Measurements from ENCODE around the gene KLF1. TPM values are rescaled to one million over a fixed set of nuclear protein-coding genes. Genes with fewer than 3 reads are reported as not detected.
A peak's percentile ranks its signal among the peaks of the same experiment; 100 is the strongest.

KLF1 gene
- total and polyA plus RNA-seq, 10 of the 15 experiments (the other 5 are each of a cell fraction or from before 2014, with no cell fraction given), result 0.04 to 0.38 (median 0.08) TPM; not detected in 3

DNA sequence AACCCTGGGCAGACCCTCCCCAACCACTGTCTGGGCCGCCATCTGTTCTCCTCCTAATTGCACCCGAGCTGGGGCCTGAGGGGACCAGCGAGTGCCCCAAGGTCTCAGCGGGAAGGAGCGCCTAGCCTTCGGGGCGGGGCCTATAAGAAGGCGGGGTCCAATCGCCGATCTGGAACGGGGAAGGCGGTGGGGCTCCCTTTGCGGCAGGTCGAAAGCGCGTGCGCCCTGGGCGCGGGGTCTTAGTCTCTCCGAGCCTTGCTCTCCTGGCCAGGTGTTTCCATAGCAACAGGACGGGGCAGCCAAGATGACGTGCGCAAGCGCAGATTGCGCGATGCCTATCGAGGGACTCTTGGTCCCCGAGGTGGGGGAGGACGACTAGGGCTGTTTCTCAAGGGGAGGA lies 45.9 kb downstream of the KLF1 start (continued):
- TF ChIP-seq, protein P1, sequence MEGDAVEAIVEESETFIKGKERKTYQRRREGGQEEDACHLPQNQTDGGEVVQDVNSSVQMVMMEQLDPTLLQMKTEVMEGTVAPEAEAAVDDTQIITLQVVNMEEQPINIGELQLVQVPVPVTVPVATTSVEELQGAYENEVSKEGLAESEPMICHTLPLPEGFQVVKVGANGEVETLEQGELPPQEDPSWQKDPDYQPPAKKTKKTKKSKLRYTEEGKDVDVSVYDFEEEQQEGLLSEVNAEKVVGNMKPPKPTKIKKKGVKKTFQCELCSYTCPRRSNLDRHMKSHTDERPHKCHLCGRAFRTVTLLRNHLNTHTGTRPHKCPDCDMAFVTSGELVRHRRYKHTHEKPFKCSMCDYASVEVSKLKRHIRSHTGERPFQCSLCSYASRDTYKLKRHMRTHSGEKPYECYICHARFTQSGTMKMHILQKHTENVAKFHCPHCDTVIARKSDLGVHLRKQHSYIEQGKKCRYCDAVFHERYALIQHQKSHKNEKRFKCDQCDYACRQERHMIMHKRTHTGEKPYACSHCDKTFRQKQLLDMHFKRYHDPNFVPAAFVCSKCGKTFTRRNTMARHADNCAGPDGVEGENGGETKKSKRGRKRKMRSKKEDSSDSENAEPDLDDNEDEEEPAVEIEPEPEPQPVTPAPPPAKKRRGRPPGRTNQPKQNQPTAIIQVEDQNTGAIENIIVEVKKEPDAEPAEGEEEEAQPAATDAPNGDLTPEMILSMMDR (IDR thresholded peaks at IDR 0.05 in 2 of 3, conservative IDR thresholded peaks at IDR 0.05 in 1 of 3; ENCODE audit: control insufficient read depth in 2 of 3, extremely low read depth in 1 of 3, insufficient read depth in 1 of 3, low read depth in 3 of 3, low read length in 3 of 3), result no peak
- TF ChIP-seq NFXL1 (IDR thresholded peaks at IDR 0.05; ENCODE audit: borderline replicate concordance), result no peak

DNA sequence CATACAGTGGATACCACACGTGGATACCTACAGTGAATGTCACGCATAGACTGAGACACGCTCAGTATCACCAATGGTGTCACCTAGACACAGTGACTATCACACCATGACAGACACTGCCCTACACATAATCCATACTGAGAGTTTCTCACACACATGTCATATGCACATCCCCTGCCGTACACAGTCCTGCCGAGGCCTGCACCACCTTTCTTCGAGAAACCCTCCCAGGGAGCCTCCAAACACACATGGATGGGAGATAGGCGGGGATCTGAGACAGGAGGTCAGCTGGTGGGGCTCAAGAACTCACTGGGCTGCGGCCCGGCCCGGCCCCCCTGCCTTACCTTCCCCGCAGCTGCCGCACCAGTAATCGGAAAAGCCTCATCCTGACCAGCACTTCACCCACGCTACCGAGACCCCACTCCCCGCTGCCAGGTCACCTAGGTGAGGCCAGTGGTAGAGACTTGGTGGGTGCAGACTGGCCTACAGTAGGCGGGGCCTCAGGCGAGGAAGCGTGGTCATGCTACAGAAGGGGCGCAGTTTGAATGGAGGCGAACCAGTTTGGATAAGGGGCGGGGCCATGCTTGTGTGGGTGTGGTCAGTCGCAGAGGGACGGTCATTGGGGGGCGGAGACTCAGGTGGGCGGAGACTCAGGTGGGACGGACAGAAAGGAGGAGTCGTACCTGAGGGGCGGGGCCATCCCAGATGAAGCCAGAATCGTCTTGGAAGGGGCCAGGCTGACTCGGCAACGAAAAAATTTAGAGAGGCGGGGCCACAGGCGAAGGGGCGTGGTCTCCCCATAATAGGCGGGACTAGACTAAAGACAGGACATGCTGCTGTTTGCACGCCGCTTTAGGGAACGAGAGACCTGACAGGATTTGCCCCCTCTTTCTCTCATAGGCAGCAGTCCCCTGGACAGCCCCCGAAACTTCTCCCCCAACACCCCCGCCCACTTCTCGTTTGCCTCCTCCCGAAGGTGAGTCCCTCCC lies 46.6 kb downstream of the KLF1 start:
- intact Hi-C loops (cut with micrococcal nuclease; ENCODE audit: unreplicated experiment), result no loop called here
- ChIA-PET RAD21 (ENCODE audit: unreplicated experiment) (no interaction called here), SMC1A (ENCODE audit: uncharacterized antibody, unreplicated experiment) (no interaction called here), CTCF (no interaction called here), POLR2A (no interaction called here)
- H3K4me2 ChIP-seq (ENCODE audit: control insufficient read depth, insufficient read depth), result peak overlapping the region; percentile 15
- no peaks in the 10 kb centered on the region for H3K36me3 ChIP-seq (ENCODE audit: control insufficient read depth in 2 of 2, insufficient read depth in 2 of 2, low read length in 1 of 2)
- peaks cover 0 to 26% of the 10 kb centered on the region in 2 experiments for H3K27me3 ChIP-seq (replicated peaks in 1 of 2; ENCODE audit: control insufficient read depth in 2 of 2, insufficient read depth in 2 of 2, low read length in 1 of 2)
- no TSS peak for BruUV-seq (replicated peaks)
- peaks cover 7% of the 10 kb centered on the region; the same call in 1 of the 2 replicates for H3K4me1 ChIP-seq (ENCODE audit: control insufficient read depth, insufficient read depth, low read length)
- no peaks in the 10 kb centered on the region for H3K79me2 ChIP-seq (ENCODE audit: control insufficient read depth, insufficient read depth, low read length)
- peak overlapping the region; percentile 51; the same call in 1 of the 2 replicates for H3K4me3 ChIP-seq
- FAIRE-seq (peak; percentile 7), ATAC-seq (peak; percentile 65), DNase-seq (ENCODE audit: low read depth, low spot score) (no peak)
- 38% methylated on average over 43 of the region's 43 CpGs for WGBS (ENCODE audit: insufficient coverage, insufficient replicate concordance, low lambda C conversion rate, missing lambda C conversion rate)
- H3K9me3 ChIP-seq (replicated peaks; ENCODE audit: control insufficient read depth, insufficient read depth, low read length), result no peaks in the 10 kb centered on the region; the same call in 1 of the 3 replicates
- H3K27ac ChIP-seq (ENCODE audit: control insufficient read depth, insufficient read depth), result no peak overlapping the region
- no peak overlapping the region for H3K9ac ChIP-seq (ENCODE audit: control insufficient read depth, insufficient read depth, low read length)
- peak overlapping the region; percentile 25; the same call in 1 of the 2 replicates for H2AFZ ChIP-seq (ENCODE audit: control insufficient read depth, low read depth, low read length)
- in situ Hi-C loops (cut with MboI), result no loop called here
- no peak for TF ChIP-seq BHLHE40 (IDR thresholded peaks at IDR 0.05; ENCODE audit: borderline replicate concordance in 1 of 2, low read depth in 2 of 2, low read length in 1 of 2)
- no peak for TF ChIP-seq NBN (IDR thresholded peaks at IDR 0.05)
- no peak for TF ChIP-seq KLF5 (IDR thresholded peaks at IDR 0.05; ENCODE audit: partially characterized antibody)
- no peak for TF ChIP-seq SP1 (IDR thresholded peaks at IDR 0.05; ENCODE audit: low read depth, low read length)
- peak; percentile 60; the same call in 1 of the 2 replicates for TF ChIP-seq HDGF (IDR thresholded peaks at IDR 0.05)
- no peak for TF ChIP-seq FOS (IDR thresholded peaks at IDR 0.05; ENCODE audit: borderline replicate concordance, extremely low read depth, insufficient read length)
- no peaks in the 10 kb centered on the region; the same call in 1 of the 2 replicates for H4K20me1 ChIP-seq (ENCODE audit: control insufficient read depth, insufficient read depth)
